OCI-LY7 (cell line): Measurements from ENCODE around the gene SCNN1B. TPM values are rescaled to one million over a fixed set of nuclear protein-coding genes. Genes with fewer than 3 reads are reported as not detected.

Experiments used
- BruUV-seq: library from RNA; stranded (reverse); fragments of 400-500 nt; replicated peaks from 2 replicates; lab custom pipeline; 2021; lab: Mats Ljungman, UMichigan
- CTCF ChIA-PET: fragments of 300-600 bp; sonication (Branson Sonifier 250); formaldehyde crosslinking; loops from one replicate; lab custom pipeline; 2022; ENCODE audit warnings: antibody characterized with exemption; ENCODE audit not compliant: unreplicated experiment; lab: Charles Lee
- POLR2A ChIA-PET: fragments of 300-600 bp; sonication (Branson Sonifier 250); formaldehyde crosslinking; loops from one replicate; lab custom pipeline; 2022; ENCODE audit warnings: antibody characterized with exemption; lab: Charles Lee
- DNase-seq: peaks from one replicate; pipeline ENCODE4 v3.0.0-alpha.2; 2015; ENCODE audit warnings: low spot score
- H2AFZ ChIP-seq: fragments of 200-600 bp; sonication (generic), shearing (Covaris generic); 2 replicates; pipeline ENCODE4 v1.6.1; 2014; ENCODE audit warnings: mild to moderate bottlenecking, antibody characterized with exemption, low read length, moderate library complexity
- H3K27ac ChIP-seq: fragments of 200-600 bp; sonication (generic); 2 replicates; pipeline ENCODE4 v1.5.1; 2014; ENCODE audit warnings: mixed run types, low read depth, mild to moderate bottlenecking, moderate library complexity, low read length, inconsistent platforms; ENCODE audit not compliant: poor library complexity, severe bottlenecking
- H3K36me3 ChIP-seq: fragments of 200-600 bp; sonication (generic); 2 replicates; pipeline ENCODE4 v1.6.1; 2014; ENCODE audit warnings: mild to moderate bottlenecking, antibody characterized with exemption, low read length, moderate library complexity, mixed read lengths; ENCODE audit not compliant: insufficient read depth
- H3K4me1 ChIP-seq: fragments of 200-600 bp; sonication (generic); 2 replicates; pipeline ENCODE4 v1.5.1; 2014; ENCODE audit warnings: mild to moderate bottlenecking, low read length; ENCODE audit not compliant: insufficient read depth, poor library complexity, severe bottlenecking
- H3K4me2 ChIP-seq: fragments of 200-600 bp; sonication (generic); 2 replicates; pipeline ENCODE4 v1.6.1; 2014; ENCODE audit warnings: mild to moderate bottlenecking, low read length
- H3K4me3 ChIP-seq: fragments of 200-600 bp; sonication (generic); 2 replicates; pipeline ENCODE4 v1.5.1; 2014; ENCODE audit warnings: mild to moderate bottlenecking, low read depth, low read length; ENCODE audit not compliant: poor library complexity, severe bottlenecking
- H3K79me2 ChIP-seq: fragments of 200-600 bp; sonication (generic); 2 replicates; pipeline ENCODE4 v1.6.1; 2016; ENCODE audit warnings: low read depth, mild to moderate bottlenecking, low read length, moderate library complexity, mixed read lengths; ENCODE audit not compliant: insufficient read depth
- H3K9me2 ChIP-seq: fragments of 200-600 bp; sonication (generic); 2 replicates; pipeline ENCODE4 v1.6.1; 2016; ENCODE audit warnings: mild to moderate bottlenecking, low read length, mixed read lengths; ENCODE audit not compliant: insufficient read depth
- H3K9me3 ChIP-seq: fragments of 200-600 bp; sonication (generic); 2 replicates; pipeline ENCODE4 v1.6.1; 2014; ENCODE audit warnings: mild to moderate bottlenecking, mixed run types, low read length, mixed read lengths
- H4K20me1 ChIP-seq: fragments of 200-600 bp; sonication (generic); 2 replicates; pipeline ENCODE4 v1.6.1; 2014; ENCODE audit warnings: mild to moderate bottlenecking, antibody characterized with exemption, low read length, moderate library complexity, mixed read lengths; ENCODE audit not compliant: insufficient read depth
- CTCF ChIP-seq: fragments of 200-600 bp; sonication (generic); conservative IDR thresholded peaks from 2 replicates; pipeline ENCODE4 v1.5.1; 2014; ENCODE audit warnings: mild to moderate bottlenecking, antibody characterized with exemption, low read length, moderate library complexity, mixed read lengths
- EZH2phosphoT487 ChIP-seq: fragments of 200-600 bp; sonication (generic); IDR thresholded peaks from 2 replicates; pipeline ENCODE4 v1.6.1; 2018; ENCODE audit warnings: low read depth, borderline replicate concordance, mild to moderate bottlenecking, mixed run types, antibody characterized with exemption, low read length, moderate library complexity, mixed read lengths
- intact Hi-C: fragments of 100-400 bp; cut with micrococcal nuclease; formaldehyde crosslinking; loops from one replicate; pipeline ENCODE4 v1.10.0; 2022; ENCODE audit not compliant: unreplicated experiment
- total RNA-seq, 2 experiments: library from RNA; depleted of rRNA in 1 of 2; stranded (reverse); fragments of >200 nt in 1 of 2; shearing (Covaris generic) in 1 of 2; gene quantifications; 2 replicates each; pipeline ENCODE4 v1.2.3, GENCODE V29; 2014 to 2022

Gene SCNN1B
- total RNA-seq, 2 experiments from 2014 or later, result 0.23 TPM; not detected in 1

GRCh38 chr16:23301251-23302044 lies 654 bp upstream of the SCNN1B start:
- no peak overlapping the region for H3K4me3 ChIP-seq
- H3K36me3 ChIP-seq, result no peaks in the 10 kb centered on the region
- intact Hi-C loops, result no loop called here
- H3K4me2 ChIP-seq, result no peak overlapping the region
- no TSS peak for BruUV-seq
- no peak overlapping the region for H2AFZ ChIP-seq
- no peaks in the 10 kb centered on the region for H3K79me2 ChIP-seq
- DNase-seq, result no peak
- H3K9me2 ChIP-seq, result no peaks in the 10 kb centered on the region
- no peaks in the 10 kb centered on the region for H4K20me1 ChIP-seq
- H3K4me1 ChIP-seq, result peaks cover 4% of the 10 kb centered on the region
- TF ChIP-seq EZH2phosphoT487, result no peak
- no peak for TF ChIP-seq CTCF
- ChIA-PET CTCF (no interaction called here), POLR2A (interaction anchor here (0.6 kb wide), 1 partner anchor 9 kb away, joined by 3 read pairs; no protein-coding TSS in a partner anchor)
- H3K27ac ChIP-seq, result no peak overlapping the region
- H3K9me3 ChIP-seq, result peaks cover 9% of the 10 kb centered on the region; the same call in 1 of the 2 replicates

- intact Hi-C loops, result no loop called here
- TF ChIP-seq EZH2phosphoT487 (no peak), CTCF (no peak)
- H3K4me1 ChIP-seq, result no peaks in the 10 kb centered on the region
- H3K4me3 ChIP-seq, result no peak overlapping the region
- no TSS peak for BruUV-seq
- H4K20me1 ChIP-seq, result no peaks in the 10 kb centered on the region
- no peak overlapping the region for H2AFZ ChIP-seq
- no peak for DNase-seq
- H3K36me3 ChIP-seq, result no peaks in the 10 kb centered on the region
- H3K79me2 ChIP-seq, result no peaks in the 10 kb centered on the region
- no peak overlapping the region for H3K27ac ChIP-seq
- ChIA-PET POLR2A (interaction anchor here (0.9 kb wide), 1 partner anchor 8 kb away, joined by 3 read pairs; no protein-coding TSS in a partner anchor), CTCF (no interaction called here)
- no peak overlapping the region for H3K4me2 ChIP-seq
- no peaks in the 10 kb centered on the region for H3K9me3 ChIP-seq
- no peaks in the 10 kb centered on the region for H3K9me2 ChIP-seq
These were observed 1.6 kb downstream of the SCNN1B start for GRCh38 chr16:23303685-23304084.

DNA sequence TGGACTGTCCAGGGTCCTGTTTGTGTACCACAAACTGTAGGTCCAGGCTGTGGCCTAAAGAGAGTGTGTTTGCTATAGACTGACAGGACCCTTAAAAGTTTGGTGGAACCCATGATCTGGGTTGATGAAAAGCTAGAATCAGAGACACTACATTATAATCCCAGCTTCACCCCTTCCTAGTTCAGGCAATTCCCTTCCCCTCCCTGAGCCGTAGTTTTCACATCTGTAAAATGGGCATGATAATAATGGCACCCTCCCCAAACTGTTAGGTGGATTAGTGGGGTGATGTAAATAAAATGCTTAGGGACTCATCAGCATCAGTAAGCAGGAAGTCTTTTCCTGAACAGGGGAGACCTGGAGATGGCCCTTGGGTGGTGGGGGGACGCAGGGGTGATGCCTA lies 2.5 kb downstream of the SCNN1B start:
- H2AFZ ChIP-seq, result no peak overlapping the region
- no peaks in the 10 kb centered on the region for H3K9me3 ChIP-seq
- intact Hi-C loops, result no loop called here
- H3K4me2 ChIP-seq, result no peak overlapping the region
- no TSS peak for BruUV-seq
- H4K20me1 ChIP-seq, result no peaks in the 10 kb centered on the region
- H3K4me3 ChIP-seq, result no peak overlapping the region
- H3K4me1 ChIP-seq, result no peaks in the 10 kb centered on the region
- H3K9me2 ChIP-seq, result no peaks in the 10 kb centered on the region
- no peak for DNase-seq
- H3K79me2 ChIP-seq, result no peaks in the 10 kb centered on the region
- H3K27ac ChIP-seq, result no peak overlapping the region
- CTCF ChIA-PET, result no interaction called here
- POLR2A ChIA-PET, result no interaction called here
- H3K36me3 ChIP-seq, result no peaks in the 10 kb centered on the region
- TF ChIP-seq EZH2phosphoT487, result no peak
- TF ChIP-seq CTCF, result no peak
